HG03521 (cell line): ENCODE measurements around the gene LYZL6.

ENCODE experiments used
- ATAC-seq: cut with Tn5 transposase; IDR thresholded peaks from one replicate; pipeline ENCODE4 v1.9.1; 2021; ENCODE audit warnings: mild to moderate bottlenecking, moderate library complexity; ENCODE audit not compliant: unreplicated experiment

Gene LYZL6, protein sequence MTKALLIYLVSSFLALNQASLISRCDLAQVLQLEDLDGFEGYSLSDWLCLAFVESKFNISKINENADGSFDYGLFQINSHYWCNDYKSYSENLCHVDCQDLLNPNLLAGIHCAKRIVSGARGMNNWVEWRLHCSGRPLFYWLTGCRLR

DNA sequence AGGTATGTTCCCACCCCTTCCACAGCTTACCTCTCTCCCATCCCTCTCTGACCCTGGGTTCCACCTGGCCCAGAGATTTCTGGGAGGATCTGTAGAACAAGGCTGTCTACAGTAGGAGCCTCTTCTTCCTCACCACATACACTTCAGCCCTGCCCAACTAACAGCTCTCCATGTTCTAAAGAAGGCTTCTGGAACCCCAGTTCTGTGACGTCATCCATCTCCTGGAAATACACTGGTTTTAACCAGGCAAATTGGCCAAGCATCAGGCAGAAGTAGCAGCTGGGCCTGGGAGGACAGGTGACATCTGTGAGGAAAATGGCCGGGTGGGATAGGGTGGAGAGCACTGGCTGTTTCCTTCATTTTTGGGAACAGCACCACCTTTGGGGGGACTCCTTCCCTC lies at the start of gene LYZL6:
TSS of gene LYZL6 (minus strand) at position 177 of the 400 bp plus-strand sequence. CDS start 4,357 bp downstream, outside the sequence.
- no peak for ATAC-seq

DNA sequence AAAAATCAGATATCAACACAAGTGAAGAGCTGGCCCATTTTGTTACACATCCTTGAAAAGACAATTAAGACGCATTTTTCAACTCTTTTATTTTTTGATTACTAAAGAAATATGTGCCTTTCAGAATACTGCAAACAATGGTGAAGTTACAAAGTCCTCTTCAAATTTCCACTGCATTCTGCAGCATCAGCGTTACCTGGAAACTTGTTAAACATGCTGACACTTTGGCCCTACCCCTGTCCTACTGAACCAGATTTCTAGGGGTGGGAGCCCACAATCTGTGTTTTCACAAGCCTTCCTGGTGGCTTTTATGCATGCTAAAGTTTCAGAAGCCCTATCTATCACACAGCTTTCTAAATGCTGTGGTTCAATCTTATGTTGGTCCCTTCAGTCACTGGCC lies 47.6 kb upstream of the LYZL6 start:
- no peak for ATAC-seq

DNA sequence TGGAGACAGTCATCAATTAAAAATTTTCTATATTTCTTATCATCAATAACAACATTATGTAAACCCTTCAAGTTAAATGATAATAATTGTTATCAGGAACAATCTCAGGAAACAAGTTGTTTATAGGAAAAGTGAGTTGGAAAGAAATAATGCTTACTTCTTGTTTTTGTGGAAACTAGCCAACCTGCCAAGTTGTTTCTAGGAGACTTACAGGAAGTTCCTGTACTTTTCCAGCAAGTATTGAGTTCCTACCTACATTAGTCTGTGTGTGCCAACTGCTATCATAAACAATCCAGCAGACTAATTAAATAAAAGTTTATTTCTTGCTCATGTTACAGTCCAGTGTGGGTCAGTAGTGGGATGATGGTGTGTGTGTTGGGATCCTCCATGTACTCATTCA lies 44.7 kb upstream of the LYZL6 start:
- ATAC-seq, result no peak

DNA sequence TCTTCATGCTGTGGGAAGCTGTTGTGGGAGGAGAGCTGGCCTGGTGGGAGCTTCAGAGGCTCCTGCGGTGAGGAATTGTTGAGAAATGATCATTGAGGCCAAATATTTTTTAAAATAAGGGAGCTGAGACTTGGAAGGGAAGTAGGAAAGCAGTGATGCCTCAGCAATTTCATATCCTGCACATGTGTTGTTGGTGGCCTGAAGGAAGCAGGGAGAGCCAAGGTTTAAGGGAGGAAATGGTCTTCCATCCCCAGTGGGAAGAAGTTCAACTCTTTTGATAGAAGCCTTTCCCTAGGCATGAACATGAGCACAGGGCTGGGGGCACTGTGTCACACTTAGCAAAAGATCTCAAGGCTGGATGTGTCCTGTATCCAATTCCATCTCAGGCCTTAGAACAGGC lies 43.1 kb upstream of the LYZL6 start, which contains the start of gene CCL14:
TSS of gene CCL14 (minus strand) at position 87 of the 400 bp plus-strand sequence. CDS start at position 7, 80 bp downstream.
- no peak for ATAC-seq

DNA sequence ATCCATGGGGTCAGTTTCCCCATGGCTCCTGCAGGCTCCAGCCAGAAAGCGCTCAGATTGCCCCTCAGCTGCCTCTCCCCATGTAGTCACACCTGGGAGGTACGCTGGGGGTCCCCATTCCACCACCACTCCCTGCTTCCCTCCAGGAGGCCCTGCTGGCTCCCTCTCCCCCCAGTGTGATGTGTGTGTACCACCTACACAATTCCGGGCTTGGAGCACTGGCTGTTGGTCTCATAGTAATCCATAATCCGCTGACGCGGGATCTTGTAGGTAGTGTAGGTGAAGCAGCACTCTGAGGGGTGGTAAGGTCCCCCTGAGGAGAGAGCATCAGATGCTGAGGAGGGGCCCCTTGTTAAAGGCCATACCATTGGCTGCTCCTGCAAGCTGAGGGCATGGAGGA lies 40.6 kb upstream of the LYZL6 start:
- ATAC-seq, result no peak

DNA sequence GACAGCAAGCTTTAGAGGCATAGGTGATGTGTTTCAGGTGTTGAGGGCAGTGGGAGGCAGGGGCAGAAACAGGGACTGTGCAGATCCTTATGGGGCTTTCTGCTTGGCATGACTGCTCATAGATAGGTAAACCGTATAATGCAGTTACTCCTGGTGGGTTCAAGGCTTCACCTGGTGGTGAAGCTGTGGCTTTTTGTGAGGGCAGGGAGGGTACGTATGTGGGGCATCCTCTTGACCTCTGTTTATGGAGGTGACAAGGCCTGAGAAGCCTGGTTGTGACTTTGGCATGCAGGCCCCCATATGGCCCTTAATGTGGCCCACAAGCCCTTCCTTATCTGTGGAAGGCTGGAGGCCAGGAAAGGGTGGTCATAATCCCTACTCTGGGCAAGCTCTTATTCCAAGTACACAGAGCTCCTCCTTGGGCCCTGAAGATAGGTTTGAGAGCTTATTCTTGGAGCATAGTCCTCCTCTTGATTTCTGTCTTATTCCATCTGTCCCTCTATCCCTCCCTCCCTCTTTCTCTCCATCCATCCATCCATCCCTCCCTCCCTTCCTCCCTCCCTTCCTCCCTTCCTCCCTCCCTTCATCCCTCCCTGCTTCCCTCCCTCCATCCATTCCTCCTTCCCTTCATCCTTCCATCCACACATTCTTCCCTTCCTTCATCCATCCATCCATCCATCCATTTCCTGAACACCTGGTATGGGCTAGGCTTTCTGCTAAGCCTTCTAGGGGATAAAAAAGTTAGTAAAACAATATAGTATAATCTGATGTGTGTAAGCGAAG lies 39.1 kb upstream of the LYZL6 start:
- ATAC-seq, result no peak

DNA sequence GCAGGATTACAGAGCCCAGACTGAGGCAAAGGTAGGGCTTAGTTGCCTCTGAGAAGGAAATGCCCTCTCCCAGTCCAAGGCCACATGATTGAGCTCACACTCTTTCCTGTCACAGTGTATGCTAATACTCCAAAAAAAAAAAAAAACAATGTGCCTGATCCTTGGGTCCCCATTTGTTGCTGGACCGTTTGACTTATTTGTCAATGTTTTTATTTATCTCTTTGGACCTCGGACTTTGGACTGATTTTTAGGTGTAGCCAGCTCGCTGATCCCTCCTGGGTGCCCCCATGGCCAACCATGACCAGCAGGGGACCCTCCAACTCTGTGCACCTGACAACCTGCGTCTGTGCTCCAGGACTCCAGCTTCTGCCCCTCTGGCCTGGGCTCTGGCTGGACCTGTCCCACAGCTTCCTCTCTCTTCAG lies 38.4 kb upstream of the LYZL6 start:
- ATAC-seq, result no peak

DNA sequence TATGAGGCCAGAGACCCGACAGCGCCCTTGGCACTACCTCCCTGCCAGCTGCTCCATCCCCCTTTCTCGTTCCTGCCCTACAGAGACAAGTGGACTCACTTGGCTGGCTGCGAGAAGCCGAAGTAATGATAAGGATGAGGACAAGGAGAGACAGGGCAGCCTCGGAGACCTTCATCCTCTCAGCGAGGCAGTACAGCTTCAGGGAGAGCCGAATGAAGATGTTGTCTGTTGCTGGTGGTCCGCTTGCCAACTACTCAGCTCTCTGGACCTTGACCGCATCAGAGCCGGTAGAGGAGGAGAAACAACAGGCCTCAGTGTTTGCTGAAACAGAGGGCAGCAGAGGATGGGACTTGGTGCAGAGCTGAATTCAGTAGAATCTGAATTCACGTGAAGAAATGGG lies 37.7 kb upstream of the LYZL6 start, which contains the start of gene CCL16:
TSS of gene CCL16 (minus strand) at position 252 of the 400 bp plus-strand sequence. CDS start at position 175, 77 bp downstream.
- no peak for ATAC-seq

DNA sequence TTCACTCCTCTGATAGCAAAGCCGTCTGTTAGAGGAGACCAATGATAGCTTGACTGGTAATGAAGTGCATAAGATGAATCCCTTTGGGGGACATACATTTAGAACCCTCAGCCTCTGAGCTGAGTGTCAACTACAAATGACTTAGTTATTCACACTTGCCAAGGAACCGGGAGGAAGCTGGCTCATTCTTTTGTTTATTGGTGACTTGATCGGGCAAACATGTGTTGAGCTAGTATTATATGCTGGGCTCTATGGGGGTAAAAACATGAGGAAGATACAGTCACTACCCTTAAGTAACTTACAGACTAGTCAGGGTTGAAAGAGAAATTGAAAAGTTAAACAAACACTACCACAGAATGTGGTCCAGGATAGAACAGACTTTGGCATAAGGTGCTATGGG lies 34.8 kb upstream of the LYZL6 start:
- ATAC-seq, result no peak

DNA sequence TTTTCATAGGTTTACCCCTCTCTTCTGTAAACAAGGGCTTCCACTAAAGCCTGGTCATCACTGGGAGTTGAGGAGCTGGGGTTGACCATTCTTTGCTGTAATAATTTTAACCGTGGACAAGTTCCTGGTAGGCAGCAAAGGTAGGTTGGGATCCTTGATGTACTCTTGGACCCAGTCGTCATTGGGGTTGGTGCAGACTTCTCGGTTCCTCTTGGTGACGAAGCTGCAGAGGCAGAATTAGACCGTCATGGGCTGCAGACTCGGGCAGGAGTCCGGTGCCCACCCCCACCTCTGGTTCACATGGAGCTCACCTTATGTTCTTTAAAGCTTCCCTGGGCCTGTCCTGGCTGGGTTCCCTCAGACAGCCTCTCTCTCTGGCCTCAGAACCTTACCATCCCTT lies 34.0 kb upstream of the LYZL6 start:
- ATAC-seq, result no peak

DNA sequence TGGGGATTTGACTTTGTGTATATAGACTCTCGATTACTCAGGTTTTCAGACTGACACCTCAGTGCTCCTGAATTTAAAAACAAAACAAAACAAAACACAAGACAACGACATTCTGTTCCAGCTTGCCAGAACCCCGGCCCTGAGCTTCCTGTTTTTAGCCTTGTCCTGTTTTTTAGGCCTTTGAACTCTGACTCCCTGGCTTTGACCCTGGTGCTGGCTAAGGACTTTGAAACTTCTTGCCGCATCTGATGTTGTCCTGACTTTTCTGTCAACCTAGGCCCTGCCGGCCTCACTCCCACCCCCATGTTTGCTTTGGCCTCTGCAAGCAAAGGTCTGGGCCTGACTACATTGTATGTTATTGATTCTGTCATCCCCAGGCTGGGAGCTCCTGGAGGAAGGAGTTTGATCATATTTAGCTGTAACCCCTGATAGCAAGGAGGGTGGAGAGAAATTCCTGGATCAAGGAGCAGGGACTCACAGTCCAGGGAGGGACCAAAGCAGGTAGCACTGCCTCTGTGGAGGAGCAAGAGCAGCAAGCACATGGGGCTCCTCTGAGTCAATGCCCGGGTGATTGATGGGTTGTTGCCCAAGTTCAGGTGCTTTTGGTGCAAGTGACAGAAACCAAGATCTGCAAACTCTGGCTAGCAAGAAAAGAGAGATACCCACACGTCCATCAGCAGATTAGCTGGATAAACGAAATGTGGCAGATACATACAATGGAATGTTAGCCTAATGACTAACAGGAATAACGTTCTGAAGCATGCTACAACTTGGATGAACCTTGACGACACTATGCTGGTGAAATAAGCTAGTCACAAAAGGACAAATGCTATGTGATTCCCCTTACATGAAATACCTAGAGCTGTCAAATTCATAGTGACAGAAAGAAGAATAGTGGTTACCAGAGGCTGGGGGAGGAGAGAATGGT lies 30.1 kb upstream of the LYZL6 start:
- no peak for ATAC-seq

DNA sequence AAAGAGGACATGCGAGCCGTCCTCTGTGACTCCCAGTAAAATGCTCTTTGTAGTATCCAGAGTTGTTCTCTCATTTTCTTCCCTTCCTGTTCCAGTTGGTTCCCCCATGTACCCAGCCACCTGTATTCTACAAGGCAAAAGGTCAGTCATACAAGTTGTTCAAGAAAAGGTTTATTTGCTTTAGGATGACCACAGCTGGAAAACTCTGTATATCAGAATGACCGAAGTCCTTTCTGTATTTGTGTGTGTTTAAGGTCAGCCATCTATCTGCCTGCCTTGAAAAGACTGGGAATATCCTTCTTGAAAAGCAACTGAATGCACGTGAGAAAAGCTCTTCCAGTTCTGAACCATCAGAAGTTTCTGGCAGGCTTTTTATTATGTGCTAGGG lies 29.4 kb upstream of the LYZL6 start:
- no peak for ATAC-seq

DNA sequence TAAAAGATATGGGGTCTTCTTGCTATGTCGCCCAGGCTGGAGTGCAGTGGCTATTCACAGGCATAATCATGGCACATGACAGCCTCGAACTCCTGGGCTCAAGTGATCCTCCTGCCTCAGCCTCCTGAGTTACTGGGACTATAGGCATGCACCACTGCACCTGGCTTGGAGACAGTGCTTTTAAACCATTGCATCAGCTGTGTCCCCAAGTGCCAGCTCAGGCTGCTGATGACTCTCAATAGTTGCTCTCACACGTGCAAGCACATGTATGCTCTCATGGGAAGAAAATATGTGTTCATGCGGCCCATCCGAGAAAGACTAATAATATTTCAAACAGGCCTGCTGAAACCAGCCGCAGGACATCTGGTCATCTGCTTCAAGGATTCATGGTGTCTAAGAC lies 29.0 kb upstream of the LYZL6 start:
- no peak for ATAC-seq

DNA sequence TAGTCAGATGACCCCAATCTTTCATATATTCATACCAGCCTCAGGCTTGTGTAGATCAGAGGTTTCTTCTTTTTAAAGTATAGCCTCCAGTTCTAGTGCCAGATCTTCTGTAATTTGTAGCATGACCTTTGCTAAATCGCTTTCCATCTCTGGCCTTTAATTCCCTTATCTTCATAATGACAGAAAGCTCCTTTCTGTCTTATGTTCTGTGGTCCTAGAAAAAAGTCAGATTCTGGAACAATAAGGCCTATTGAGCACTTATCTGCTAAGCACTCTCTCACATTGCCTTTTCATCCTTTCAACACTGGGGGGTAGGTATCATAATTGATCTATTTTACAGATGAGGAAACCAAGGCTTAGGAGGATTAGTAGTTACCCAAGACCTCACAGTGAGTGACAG lies 28.6 kb upstream of the LYZL6 start:
- no peak for ATAC-seq

DNA sequence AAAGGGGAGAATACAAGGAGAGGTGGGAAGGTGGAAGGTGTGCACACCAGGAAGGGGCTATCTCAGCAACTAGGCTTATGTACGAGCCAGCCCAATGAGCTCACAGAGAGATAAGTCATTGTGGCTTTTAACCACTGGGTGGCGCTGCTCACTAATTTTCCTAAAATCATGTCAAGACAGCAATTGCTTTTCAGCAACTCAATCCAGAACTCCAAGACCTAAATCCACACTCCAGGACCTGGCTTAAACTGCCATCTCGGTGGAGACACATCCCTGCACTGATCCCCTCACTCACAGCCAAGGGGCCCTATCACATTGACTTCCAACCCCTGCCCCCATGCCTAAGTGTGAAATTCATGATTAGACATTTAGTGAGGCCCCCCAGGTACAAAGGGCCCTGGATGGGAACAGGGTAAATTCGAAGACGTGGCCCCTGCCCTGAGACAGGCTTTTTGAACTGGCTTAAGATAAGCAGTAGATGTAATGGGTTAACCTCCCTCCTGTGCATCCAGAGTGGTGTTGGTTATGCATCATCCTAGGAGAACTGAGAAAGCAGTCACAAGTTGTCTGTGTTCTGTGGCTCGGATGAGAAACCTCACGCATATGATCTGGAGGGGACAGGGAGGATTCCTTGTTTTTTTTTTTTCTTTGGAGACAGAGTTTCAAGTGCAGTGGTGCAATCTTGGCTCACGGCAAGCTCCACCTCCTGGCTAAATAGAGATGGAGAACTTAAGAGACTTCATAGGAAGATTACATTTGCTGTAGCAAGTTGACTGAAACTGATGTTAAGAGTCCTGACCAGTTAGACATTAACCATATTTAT lies 26.3 kb upstream of the LYZL6 start:
- ATAC-seq, result no peak

DNA sequence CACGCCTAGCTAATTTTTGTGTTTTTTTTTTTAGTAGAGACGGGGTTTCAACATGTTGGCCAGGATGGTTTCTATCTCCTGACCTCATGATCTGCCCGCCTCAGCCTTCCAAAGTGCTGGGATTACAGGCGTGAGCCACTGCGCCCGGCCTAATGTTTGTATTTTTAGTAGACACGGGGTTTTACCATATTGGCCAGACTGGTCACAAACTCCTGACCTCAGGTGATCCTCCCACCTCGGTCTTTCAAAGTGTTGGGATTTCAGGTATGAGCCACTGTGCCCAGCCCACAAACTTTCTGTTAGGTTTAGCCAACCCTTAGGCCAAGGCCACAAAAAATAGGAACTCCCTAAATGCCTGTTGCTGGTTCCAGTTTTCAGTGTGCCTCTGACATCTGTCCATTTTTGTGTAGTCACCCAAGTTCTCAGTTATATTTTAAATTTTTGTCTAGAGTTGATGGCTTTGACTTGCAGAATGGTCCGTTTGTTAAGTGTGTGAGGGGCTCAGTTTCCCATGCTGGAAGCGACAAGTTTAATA lies 25.1 kb upstream of the LYZL6 start:
- ATAC-seq, result no peak

DNA sequence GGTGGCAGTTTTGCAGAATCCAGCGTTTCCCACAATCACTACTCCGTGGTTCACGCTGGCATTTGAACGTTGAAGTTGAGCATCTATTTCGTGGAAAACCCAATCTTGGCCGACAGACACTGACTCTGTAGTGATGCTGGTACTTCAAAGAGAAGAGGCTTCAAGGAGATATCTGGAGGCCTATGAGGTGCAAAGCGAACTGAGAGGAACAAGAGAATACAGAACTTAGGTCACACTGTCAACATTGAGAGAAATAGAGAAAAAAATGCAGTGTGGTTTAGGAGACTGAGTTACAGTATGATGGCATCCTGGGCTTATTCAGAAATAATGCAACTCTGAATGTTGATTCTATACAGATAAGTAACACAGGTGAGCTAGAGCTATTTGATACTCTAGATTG lies 21.8 kb upstream of the LYZL6 start:
- ATAC-seq, result no peak

DNA sequence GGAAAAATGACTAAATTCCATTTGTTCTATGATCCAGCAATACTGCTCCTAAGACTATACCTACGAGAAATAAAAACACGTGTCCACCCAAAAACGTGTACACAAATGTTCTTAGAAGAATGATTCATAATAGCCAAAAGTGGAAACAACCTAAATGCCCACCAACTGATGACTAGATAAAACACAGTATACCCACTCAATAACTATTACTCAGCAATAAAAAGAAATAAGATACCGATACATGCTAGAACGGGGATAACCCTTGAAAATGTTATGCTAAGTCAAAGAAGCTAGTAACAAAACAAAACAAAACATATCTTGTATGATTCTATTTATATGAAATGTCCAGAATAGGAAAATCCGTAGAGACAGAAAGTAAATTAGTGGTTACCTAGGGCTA lies 20.1 kb upstream of the LYZL6 start:
- no peak for ATAC-seq

DNA sequence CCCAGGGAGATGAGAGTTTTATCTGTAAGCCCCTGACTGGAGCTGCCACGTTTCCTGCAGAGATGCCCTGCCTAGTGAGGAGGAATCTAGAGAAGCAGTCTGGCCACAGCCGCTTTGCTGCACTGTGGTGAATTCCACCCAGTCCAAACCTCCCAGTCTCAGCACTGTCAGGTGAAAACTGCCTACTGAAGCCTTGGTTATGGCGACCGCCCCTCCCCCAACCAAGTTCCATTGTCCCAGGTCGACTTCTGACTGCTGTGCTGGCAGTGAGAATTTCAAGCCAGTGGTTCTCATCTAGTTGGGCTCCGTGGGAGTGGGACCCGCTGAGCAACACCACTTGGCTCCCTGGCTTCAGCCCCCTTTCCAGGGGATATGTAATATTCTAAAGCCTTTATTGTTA lies 10.2 kb upstream of the LYZL6 start:
- ATAC-seq, result no peak

DNA sequence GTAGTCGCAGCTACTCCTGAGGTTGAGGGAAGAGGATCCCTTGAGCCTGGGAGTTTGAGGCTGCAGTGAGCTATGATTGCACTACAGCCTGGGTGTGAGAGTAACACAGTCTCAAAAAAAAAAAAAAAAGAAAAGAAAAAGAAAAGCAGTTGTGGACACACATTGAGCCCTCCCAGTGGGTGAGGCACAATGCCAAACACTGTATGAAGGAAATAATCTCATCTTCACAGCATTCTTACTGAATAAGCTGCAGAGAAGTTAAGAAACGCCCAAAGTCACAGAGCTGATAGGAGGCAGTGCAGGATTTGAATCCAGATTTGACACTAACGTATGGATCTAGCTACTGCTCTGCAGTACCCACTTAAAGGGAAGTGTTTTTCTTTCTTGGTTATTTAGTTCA lies 5.9 kb upstream of the LYZL6 start:
- no peak for ATAC-seq
